GM18502 (cell line): ENCODE results near the gene MRPL34.

Experiments used
- ATAC-seq: cut with Tn5 transposase; IDR thresholded peaks from one replicate; pipeline ENCODE4 v1.9.1; 2021; ENCODE audit warnings: mild to moderate bottlenecking; ENCODE audit not compliant: unreplicated experiment, poor library complexity

MRPL34 gene

GRCh38 chr19:17307876-17308377 lies 2.3 kb downstream of the MRPL34 start:
- no peak for ATAC-seq

- ATAC-seq, result peak; percentile 60
Observed at GRCh38 chr19:17309198-17309964, 3.7 kb downstream of the MRPL34 start, which contains the start of gene DDA1. DDA1 (plus strand) TSS chr19:17309563; CDS start chr19:17309655, 92 bp downstream.

- no peak for ATAC-seq
Observed at GRCh38 chr19:17309965-17310461, 4.3 kb downstream of the MRPL34 start.

GRCh38 chr19:17311455-17312188 lies 6.0 kb downstream of the MRPL34 start:
- ATAC-seq, result no peak

GRCh38 chr19:17312189-17313113 lies 6.8 kb downstream of the MRPL34 start:
- ATAC-seq, result no peak

GRCh38 chr19:17314007-17314593 lies 8.4 kb downstream of the MRPL34 start:
- ATAC-seq, result no peak

- ATAC-seq, result no peak
Observed at GRCh38 chr19:17318966-17319365, 13.3 kb downstream of the MRPL34 start.

GRCh38 chr19:17319473-17320238 lies 14.0 kb downstream of the MRPL34 start:
- no peak for ATAC-seq

- ATAC-seq, result no peak
Observed at GRCh38 chr19:17320435-17320834, 14.8 kb downstream of the MRPL34 start.

GRCh38 chr19:17321655-17322489 lies 16.2 kb downstream of the MRPL34 start:
- ATAC-seq, result no peak

- ATAC-seq, result no peak
Observed at GRCh38 chr19:17322854-17323253, 17.2 kb downstream of the MRPL34 start.

GRCh38 chr19:17323300-17323963 lies 17.8 kb downstream of the MRPL34 start:
- ATAC-seq, result no peak

GRCh38 chr19:17323964-17324332 lies 18.3 kb downstream of the MRPL34 start:
- ATAC-seq, result no peak

GRCh38 chr19:17324357-17325114 lies 18.9 kb downstream of the MRPL34 start:
- no peak for ATAC-seq

- no peak for ATAC-seq
Observed at GRCh38 chr19:17325133-17325532, 19.5 kb downstream of the MRPL34 start.

GRCh38 chr19:17325881-17326594 lies 20.4 kb downstream of the MRPL34 start:
- no peak for ATAC-seq
